SKM-1 treated with dmso at 0.1 percent for 144 hours (cell line): ENCODE measurements around the gene CENPT.
"Not testable (repeated sequence)": the region's sequence is repeated elsewhere in the genome, so short reads cannot be mapped to it uniquely, and the experiment has no call there.

ENCODE experiments used
- DNase-seq: peaks from one replicate; lab custom pipeline; 2025; ENCODE audit not compliant: unreplicated experiment; lab: John Stamatoyannopoulos, UW

CENPT gene

GRCh38 chr16:67846320-67847063, 1.0 kb downstream of the CENPT start, which contains the start of gene NUTF2:
TSS of gene NUTF2 (plus strand) at chr16:67846933. CDS start at chr16:67865131, 18,198 bp downstream.
- DNase-seq = peak; percentile 92

- DNase-seq = no peak
Measured at GRCh38 chr16:67846063-67846319, 1.5 kb downstream of the CENPT start.

GRCh38 chr16:67845291-67846062, 2.0 kb downstream of the CENPT start:
- no peak for DNase-seq

- no peak for DNase-seq
Measured at GRCh38 chr16:67844497-67844896, 3.0 kb downstream of the CENPT start.

- no peak for DNase-seq
Measured at GRCh38 chr16:67843343-67843765, 4.1 kb downstream of the CENPT start.

- peak; percentile 24 for DNase-seq
Measured at GRCh38 chr16:67842509-67843342, 4.8 kb downstream of the CENPT start.

- peak; percentile 88 for DNase-seq
Measured at GRCh38 chr16:67841816-67842508, 5.5 kb downstream of the CENPT start, which contains the start of gene THAP11. TSS of gene THAP11 (plus strand) at chr16:67842320. CDS start at chr16:67842555, 235 bp downstream.

GRCh38 chr16:67841198-67841815, 6.2 kb downstream of the CENPT start:
- DNase-seq = no peak

- DNase-seq = no peak
Measured at GRCh38 chr16:67837811-67838210, 9.7 kb downstream of the CENPT start.

- not testable (repeated sequence) for DNase-seq
Measured at GRCh38 chr16:67837190-67837589, 10.3 kb downstream of the CENPT start.

- no peak for DNase-seq
Measured at GRCh38 chr16:67834242-67834614, 13.3 kb downstream of the CENPT start.

GRCh38 chr16:67833415-67834241, 13.9 kb downstream of the CENPT start:
- DNase-seq = peak; percentile 81

- DNase-seq = no peak
Measured at GRCh38 chr16:67833030-67833414, 14.5 kb downstream of the CENPT start.

- DNase-seq = no peak
Measured at GRCh38 chr16:67828651-67829050, 18.8 kb downstream of the CENPT start.

- DNase-seq = no peak
Measured at GRCh38 chr16:67825906-67826305, 21.6 kb downstream of the CENPT start.

GRCh38 chr16:67825119-67825518, 22.4 kb downstream of the CENPT start:
- no peak for DNase-seq

- DNase-seq = no peak
Measured at GRCh38 chr16:67822511-67822910, 25.0 kb downstream of the CENPT start.

GRCh38 chr16:67820608-67821259, 26.8 kb downstream of the CENPT start:
- DNase-seq = no peak

GRCh38 chr16:67814567-67814966, 32.9 kb downstream of the CENPT start:
- DNase-seq = no peak
